B cell (primary cell): ENCODE results near the gene EDARADD. TPM values are rescaled to one million over a fixed set of nuclear protein-coding genes. Genes with fewer than 3 reads are reported as not detected.

ENCODE experiments used
- polyA plus RNA-seq: library from polyadenylated mRNA; depleted of rRNA; stranded (reverse); fragments of >200 nt; gene quantifications from 2 replicates; pipeline ENCODE4 v1.2.3, GENCODE V29; 2012
- total RNA-seq, 2 donors: library from RNA; stranded (reverse); fragments of 120-200 nt in 1 of 2; gene quantifications; 1 replicate in 1 of 2; 2 replicates in 1 of 2; pipeline versions ENCODE4 v1.2.3 to v1.2.4, GENCODE V29; 2013 to 2022

The EDARADD gene
- total and polyA plus RNA-seq, 2 donors (not counting 1 experiment from before 2014, with no cell fraction given), result 0.15 TPM; not detected in 1

Other genes with a start within 250 kb of the EDARADD start
- 24.3 and 25.6 TPM in 2 replicates for gene ERO1B, start 112.3 kb upstream of the EDARADD start, total RNA-seq
- 5.1 and 10.1 TPM in 2 replicates for gene ERO1B, start 112.3 kb upstream of the EDARADD start, polyA plus RNA-seq
- gene LGALS8, start 129.7 kb downstream of the EDARADD start, total RNA-seq, result 64.9 and 67.0 TPM in 2 replicates
- 38.0 and 45.6 TPM in 2 replicates for gene LGALS8, start 129.7 kb downstream of the EDARADD start, polyA plus RNA-seq
- gene HEATR1, start 210.2 kb downstream of the EDARADD start, total RNA-seq, result 50.6 and 56.0 TPM in 2 replicates
- gene HEATR1, start 210.2 kb downstream of the EDARADD start, polyA plus RNA-seq, result 6.1 and 7.6 TPM in 2 replicates